SK-N-SH treated with all-trans-retinoic acid at 6 μM for 48 hours (cell line): Measurements from ENCODE around the gene PCIF1.

Experiments used
- ATAC-seq: fragments of 200-7000 bp; cut with Tn5 transposase; 3 replicates; pipeline ENCODE4 v1.9.1; 2020; ENCODE audit warnings: mild to moderate bottlenecking, moderate library complexity
- ARNTL ChIP-seq: fragments of 450-650 bp; formaldehyde crosslinking; IDR thresholded peaks from 2 replicates; pipeline ENCODE4 v1.5.0; 2020; ENCODE audit warnings: low read depth, mild to moderate bottlenecking, moderate library complexity, borderline replicate concordance
- BACH2 ChIP-seq: fragments of 250-450 bp; sonication (Bioruptor Pico); IDR thresholded peaks from 2 replicates; pipeline ENCODE4 v1.9.0; 2021; ENCODE audit warnings: mild to moderate bottlenecking, borderline replicate concordance
- CREB5 ChIP-seq: fragments of 250-450 bp; sonication (Bioruptor Pico); IDR thresholded peaks from 2 replicates; pipeline ENCODE4 v1.5.1; 2020; ENCODE audit warnings: low read depth, mild to moderate bottlenecking, moderate library complexity
- CSDC2 ChIP-seq: fragments of 250-450 bp; sonication (Bioruptor Pico); IDR thresholded peaks from 2 replicates; pipeline ENCODE4 v1.5.0; 2020; ENCODE audit warnings: mild to moderate bottlenecking, moderate library complexity
- CSRNP3 ChIP-seq: fragments of 250-450 bp; sonication (Bioruptor Pico); IDR thresholded peaks from 2 replicates; pipeline ENCODE4 v1.5.1; 2021; ENCODE audit warnings: mild to moderate bottlenecking, moderate library complexity
- ESRRG ChIP-seq: fragments of 250-450 bp; sonication (Bioruptor Pico); IDR thresholded peaks from 2 replicates; pipeline ENCODE4 v1.6.1; 2021; ENCODE audit warnings: mild to moderate bottlenecking
- GLIS3 ChIP-seq: fragments of 250-450 bp; sonication (Bioruptor Pico); IDR thresholded peaks from 2 replicates; pipeline ENCODE4 v1.5.0; 2020; ENCODE audit warnings: mild to moderate bottlenecking, moderate library complexity
- ISL1 ChIP-seq: fragments of 250-450 bp; sonication (Bioruptor Pico); IDR thresholded peaks from 2 replicates; pipeline ENCODE4 v2.1.2; 2022; ENCODE audit warnings: mild to moderate bottlenecking, moderate library complexity
- OSR1 ChIP-seq: fragments of 250-450 bp; sonication (Bioruptor Pico); IDR thresholded peaks from 2 replicates; pipeline ENCODE4 v1.8.0; 2022; ENCODE audit warnings: moderate library complexity, mild to moderate bottlenecking, inconsistent platforms
- PATZ1 ChIP-seq: fragments of 250-450 bp; sonication (Bioruptor Pico); IDR thresholded peaks from 2 replicates; pipeline ENCODE4 v1.8.0; 2020; ENCODE audit warnings: mild to moderate bottlenecking, moderate library complexity, borderline replicate concordance
- POU6F1 ChIP-seq: fragments of 250-450 bp; sonication (Bioruptor Pico); IDR thresholded peaks from 2 replicates; pipeline ENCODE4 v1.8.0; 2021; ENCODE audit warnings: low read depth, mild to moderate bottlenecking, moderate library complexity, borderline replicate concordance
- PPARA ChIP-seq: fragments of 250-450 bp; sonication (Bioruptor Pico); IDR thresholded peaks from 2 replicates; pipeline ENCODE4 v1.5.0; 2020; ENCODE audit warnings: mild to moderate bottlenecking, borderline replicate concordance
- RARB ChIP-seq: fragments of 250-450 bp; sonication (Bioruptor Pico); IDR thresholded peaks from 2 replicates; pipeline ENCODE4 v1.8.0; 2021; ENCODE audit warnings: mild to moderate bottlenecking, moderate library complexity
- SNAI2 ChIP-seq: fragments of 250-450 bp; sonication (Bioruptor Pico); IDR thresholded peaks from 2 replicates; pipeline ENCODE4 v1.5.0; 2020; ENCODE audit warnings: mild to moderate bottlenecking, moderate library complexity
- TCF4 ChIP-seq: fragments of 250-450 bp; sonication (Bioruptor Pico); IDR thresholded peaks from 2 replicates; pipeline ENCODE4 v1.8.0; 2021; ENCODE audit warnings: mild to moderate bottlenecking, moderate library complexity, borderline replicate concordance
- TOX ChIP-seq: fragments of 250-450 bp; sonication (Bioruptor Pico); IDR thresholded peaks from 2 replicates; pipeline ENCODE4 v1.8.0; 2021; ENCODE audit warnings: mild to moderate bottlenecking, moderate library complexity, borderline replicate concordance
- TSHZ2 ChIP-seq: fragments of 250-450 bp; sonication (Bioruptor Pico); IDR thresholded peaks from 2 replicates; pipeline ENCODE4 v1.5.0; 2020; ENCODE audit warnings: mild to moderate bottlenecking, moderate library complexity
- ZC3H10 ChIP-seq: fragments of 250-450 bp; sonication (Bioruptor Pico); IDR thresholded peaks from 2 replicates; pipeline ENCODE4 v1.5.1; 2021; ENCODE audit warnings: mild to moderate bottlenecking, moderate library complexity
- ZFP3 ChIP-seq: fragments of 250-450 bp; sonication (Bioruptor Pico); IDR thresholded peaks from 2 replicates; pipeline ENCODE4 v1.5.0; 2020; ENCODE audit warnings: mild to moderate bottlenecking, moderate library complexity
- ZFP30 ChIP-seq: fragments of 450-650 bp; formaldehyde crosslinking; IDR thresholded peaks from 2 replicates; pipeline ENCODE4 v1.5.0; 2022; ENCODE audit warnings: mild to moderate bottlenecking, moderate library complexity
- ZNF565 ChIP-seq: fragments of 450-650 bp; formaldehyde crosslinking; conservative IDR thresholded peaks from 2 replicates; pipeline ENCODE4 v1.5.0; 2020; ENCODE audit warnings: low read depth, mild to moderate bottlenecking, moderate library complexity
- ZNF70 ChIP-seq: fragments of 450-650 bp; formaldehyde crosslinking; IDR thresholded peaks from 2 replicates; pipeline ENCODE4 v1.5.0; 2020; ENCODE audit warnings: mild to moderate bottlenecking, moderate library complexity
- ZNF8 ChIP-seq: fragments of 450-650 bp; formaldehyde crosslinking; IDR thresholded peaks from 2 replicates; pipeline ENCODE4 v1.5.0; 2020; ENCODE audit warnings: mild to moderate bottlenecking, moderate library complexity

PCIF1 gene

GRCh38 chr20:45981261-45981660, 46.8 kb downstream of the PCIF1 start:
- ATAC-seq: no peak
- no peak for TF ChIP-seq ZFP3 (CRISPR knock-in tag)
- TF ChIP-seq ZNF8 (CRISPR knock-in tag): no peak
- TF ChIP-seq SNAI2 (CRISPR knock-in tag): no peak
- TF ChIP-seq ARNTL (CRISPR knock-in tag): no peak
- no peak for TF ChIP-seq ZNF565
- TF ChIP-seq ISL1 (CRISPR knock-in tag): no peak
- no peak for TF ChIP-seq ZNF70
- no peak for TF ChIP-seq GLIS3 (CRISPR knock-in tag)
- no peak for TF ChIP-seq CSRNP3 (CRISPR knock-in tag)
- no peak for TF ChIP-seq POU6F1 (CRISPR knock-in tag)
- TF ChIP-seq CREB5 (CRISPR knock-in tag): no peak
- no peak for TF ChIP-seq ZC3H10 (CRISPR knock-in tag)
- TF ChIP-seq PATZ1 (CRISPR knock-in tag): no peak
- TF ChIP-seq ESRRG (CRISPR knock-in tag): no peak
- no peak for TF ChIP-seq CSDC2
- no peak for TF ChIP-seq ZFP30 (CRISPR knock-in tag)
- no peak for TF ChIP-seq BACH2 (CRISPR knock-in tag)
- TF ChIP-seq TCF4 (CRISPR knock-in tag): no peak
- no peak for TF ChIP-seq RARB (CRISPR knock-in tag)
- no peak for TF ChIP-seq OSR1
- TF ChIP-seq, all 23 proteins: peak for 0

- no peak for ATAC-seq
Observed at GRCh38 chr20:45983279-45983743, 48.8 kb downstream of the PCIF1 start.

GRCh38 chr20:45985573-45985972, 51.1 kb downstream of the PCIF1 start:
- peak; percentile 34; the same call in 2 of the 3 replicates for ATAC-seq
- no peak for TF ChIP-seq PPARA
- TF ChIP-seq ZNF565: no peak
- no peak for TF ChIP-seq ZNF70
- TF ChIP-seq TSHZ2: no peak
- TF ChIP-seq ZFP3 (CRISPR knock-in tag): no peak
- no peak for TF ChIP-seq POU6F1 (CRISPR knock-in tag)
- no peak for TF ChIP-seq BACH2 (CRISPR knock-in tag)
- no peak for TF ChIP-seq CSRNP3 (CRISPR knock-in tag)
- no peak for TF ChIP-seq TOX (CRISPR knock-in tag)
- no peak for TF ChIP-seq PATZ1 (CRISPR knock-in tag)
- no peak for TF ChIP-seq ZC3H10 (CRISPR knock-in tag)
- no peak for TF ChIP-seq OSR1
- no peak for TF ChIP-seq ARNTL (CRISPR knock-in tag)
- no peak for TF ChIP-seq SNAI2 (CRISPR knock-in tag)
- TF ChIP-seq ESRRG (CRISPR knock-in tag): no peak
- no peak for TF ChIP-seq CSDC2

More at GRCh38 chr20:45983279-45983743, 48.8 kb downstream of the PCIF1 start:
- TF ChIP-seq GLIS3 (CRISPR knock-in tag): no peak
- TF ChIP-seq ZFP3 (CRISPR knock-in tag): 0 out of 2 replicates have a peak, but pooled peaks have one; percentile 45
